Keratinocyte (primary cell): ENCODE measurements around the gene HS6ST3. TPM values are rescaled to one million over a fixed set of nuclear protein-coding genes. Genes with fewer than 3 reads are reported as not detected.

Source experiments
- DNase-seq: peaks from one replicate; pipeline ENCODE4 v3.0.0-alpha.2; 2011; ENCODE audit warnings: low read depth, missing footprints, low spot score
- FAIRE-seq: peaks from 2 replicates; lab custom pipeline; 2011; peaks lifted over from hg19 to GRCh38; lab: Jason Lieb, UNC
- H2AFZ ChIP-seq: 2 replicates; pipeline ENCODE4 v1.6.0; 2012; ENCODE audit warnings: low read length, control low read depth, inconsistent platforms; ENCODE audit not compliant: control insufficient read depth
- H3K27ac ChIP-seq: 2 replicates; pipeline ENCODE4 v1.5.1; 2011; ENCODE audit warnings: low read length; ENCODE audit not compliant: control insufficient read depth, insufficient read depth
- H3K27me3 ChIP-seq: 3 replicates; pipeline ENCODE4 v1.6.0; 2011; ENCODE audit warnings: low read length; ENCODE audit not compliant: control insufficient read depth, insufficient read depth; ENCODE audit errors: extremely low read depth
- H3K36me3 ChIP-seq, 2 experiments: 2 replicates in 1 of 2; 3 replicates in 1 of 2; pipeline ENCODE4 v1.5.1; 2011; ENCODE audit warnings: low read length in 2 of 2, mild to moderate bottlenecking in 1 of 2; ENCODE audit not compliant: control insufficient read depth in 2 of 2, insufficient read depth in 2 of 2; ENCODE audit errors: extremely low read depth in 1 of 2
- H3K4me1 ChIP-seq: 3 replicates; pipeline ENCODE4 v1.5.1; 2011; ENCODE audit warnings: low read length; ENCODE audit not compliant: control insufficient read depth, insufficient read depth; ENCODE audit errors: extremely low read depth
- H3K4me2 ChIP-seq: 3 replicates; pipeline ENCODE4 v1.6.0; 2011; ENCODE audit warnings: low read depth, low read length; ENCODE audit not compliant: control insufficient read depth, insufficient read depth; ENCODE audit errors: extremely low read depth
- H3K4me3 ChIP-seq, 3 experiments: fragments of 200-600 bp in 1 of 3; sonication (generic) in 1 of 3; 2 replicates in 2 of 3; 3 replicates in 1 of 3; pipeline ENCODE4 v1.5.1; 2011 to 2016; ENCODE audit warnings: low read length in 3 of 3, mild to moderate bottlenecking in 3 of 3, control low read depth in 2 of 3, inconsistent platforms in 1 of 3, low read depth in 1 of 3, mixed read lengths in 1 of 3, mixed run types in 1 of 3, moderate library complexity in 1 of 3; ENCODE audit not compliant: control insufficient read depth in 2 of 3, insufficient read depth in 2 of 3; ENCODE audit errors: extremely low read depth in 1 of 3
- H3K79me2 ChIP-seq: 2 replicates; pipeline ENCODE4 v1.6.0; 2012; ENCODE audit warnings: low read length; ENCODE audit not compliant: control insufficient read depth, insufficient read depth
- H3K9ac ChIP-seq: 3 replicates; pipeline ENCODE4 v1.6.0; 2011; ENCODE audit warnings: low read length; ENCODE audit not compliant: control insufficient read depth, insufficient read depth; ENCODE audit errors: extremely low read depth
- H3K9me1 ChIP-seq: 3 replicates; pipeline ENCODE4 v1.6.0; 2011; ENCODE audit warnings: low read length; ENCODE audit not compliant: control insufficient read depth, insufficient read depth; ENCODE audit errors: extremely low read depth
- H3K9me3 ChIP-seq: 2 replicates; pipeline ENCODE4 v1.5.1; 2012; ENCODE audit warnings: low read depth, low read length; ENCODE audit not compliant: control insufficient read depth
- H4K20me1 ChIP-seq: 3 replicates; pipeline ENCODE4 v1.6.0; 2011; ENCODE audit warnings: low read length; ENCODE audit not compliant: control insufficient read depth, insufficient read depth; ENCODE audit errors: extremely low read depth
- CTCF ChIP-seq, 3 experiments: IDR thresholded peaks in 1 of 3; conservative IDR thresholded peaks in 1 of 3; optimal IDR thresholded peaks in 1 of 3; 2 replicates in 2 of 3; 3 replicates in 1 of 3; pipeline versions ENCODE3 to v1.5.1; 2011; ENCODE audit warnings: low read length in 3 of 3, mild to moderate bottlenecking in 3 of 3, moderate library complexity in 2 of 3, control low read depth in 1 of 3, inconsistent platforms in 1 of 3; ENCODE audit not compliant: insufficient read depth in 2 of 3; ENCODE audit errors: extremely low read depth in 1 of 3
- EZH2 ChIP-seq: IDR thresholded peaks from one replicate; pipeline ENCODE4 v1.6.1; 2012; ENCODE audit warnings: inconsistent platforms, mild to moderate bottlenecking, low read length, moderate library complexity
- dilution Hi-C: fragments of 300-500 bp; cut with MboI; formaldehyde crosslinking; loops from one replicate; pipeline ENCODE4 v1.7.0; 2020; ENCODE audit warnings: low sequenced_read_pairs; ENCODE audit not compliant: extremely low pct_ligation_motif_present
- polyA plus RNA-seq, 5 experiments: library from polyadenylated mRNA; depleted of rRNA in 3 of 5; stranded (reverse) in 3 of 5; stranded (forward) in 1 of 5; unstranded in 1 of 5; fragments of >200 nt; gene quantifications; 1 replicate in 1 of 5; 2 replicates in 3 of 5; 3 replicates in 1 of 5; pipeline versions ENCODE4 v1.2.1 to v1.2.3, GENCODE V29; 2011 to 2012; ENCODE audit warnings: missing spikeins in 2 of 5, low read depth in 1 of 5, low replicate concordance in 1 of 5

HS6ST3 gene
- polyA plus RNA-seq, 1 donor (not counting 4 experiments of a cell fraction or from before 2014, with no cell fraction given): 0.03 TPM

- dilution Hi-C loops: no loop called here
- Histone ChIP-seq H3K9ac (no peak overlapping the region), H3K27me3 (no peaks in the 10 kb centered on the region), H3K4me1 (no peaks in the 10 kb centered on the region), H4K20me1 (no peaks in the 10 kb centered on the region), H2AFZ (no peak overlapping the region), H3K9me1 (no peaks in the 10 kb centered on the region), H3K9me3 (peaks cover 2% of the 10 kb centered on the region), H3K36me3 (no peaks in the 10 kb centered on the region), H3K79me2 (no peaks in the 10 kb centered on the region), H3K27ac (no peak overlapping the region), H3K4me3 (no peak overlapping the region), H3K4me2 (no peak overlapping the region)
- DNase-seq (no peak), FAIRE-seq (no peak)
- no peak for TF ChIP-seq EZH2
- TF ChIP-seq CTCF (optimal IDR thresholded peaks at IDR 0.05 in 1 of 3, IDR thresholded peaks at IDR 0.05 in 1 of 3, conservative IDR thresholded peaks at IDR 0.05 in 1 of 3; ENCODE audit: extremely low read depth in 1 of 3, insufficient read depth in 2 of 3, low read length in 3 of 3): no peak
These were observed 587.1 kb downstream of the HS6ST3 start for GRCh38 chr13:96677029-96677428.

GRCh38 chr13:96678801-96679200 is 588.9 kb downstream of the HS6ST3 start:
- H2AFZ ChIP-seq: no peak overlapping the region
- H3K9me3 ChIP-seq: peaks cover 2% of the 10 kb centered on the region
- no peaks in the 10 kb centered on the region for H3K27me3 ChIP-seq
- FAIRE-seq (no peak), DNase-seq (no peak)
- no peaks in the 10 kb centered on the region for H4K20me1 ChIP-seq
- no peak overlapping the region for H3K9ac ChIP-seq
- H3K4me2 ChIP-seq: no peak overlapping the region
- H3K9me1 ChIP-seq: no peaks in the 10 kb centered on the region
- dilution Hi-C loops: no loop called here
- H3K36me3 ChIP-seq: no peaks in the 10 kb centered on the region
- TF ChIP-seq EZH2: no peak
- TF ChIP-seq CTCF (optimal IDR thresholded peaks at IDR 0.05 in 1 of 3, IDR thresholded peaks at IDR 0.05 in 1 of 3, conservative IDR thresholded peaks at IDR 0.05 in 1 of 3; ENCODE audit: extremely low read depth in 1 of 3, insufficient read depth in 2 of 3, low read length in 3 of 3): no peak
- H3K4me1 ChIP-seq: no peaks in the 10 kb centered on the region
- H3K4me3 ChIP-seq: no peak overlapping the region
- H3K27ac ChIP-seq: no peak overlapping the region
- H3K79me2 ChIP-seq: no peaks in the 10 kb centered on the region
